ENCODE data around the gene CNOT6L. TPM values are rescaled to one million over a fixed set of nuclear protein-coding genes. Genes with fewer than 3 reads are reported as not detected.
A peak's percentile ranks its signal among the peaks of the same experiment; 100 is the strongest.

Gene CNOT6L
- polyA plus RNA-seq, 1 donor (not counting 4 experiments of a cell fraction or from before 2014, with no cell fraction given) = 12.0 TPM

DNA sequence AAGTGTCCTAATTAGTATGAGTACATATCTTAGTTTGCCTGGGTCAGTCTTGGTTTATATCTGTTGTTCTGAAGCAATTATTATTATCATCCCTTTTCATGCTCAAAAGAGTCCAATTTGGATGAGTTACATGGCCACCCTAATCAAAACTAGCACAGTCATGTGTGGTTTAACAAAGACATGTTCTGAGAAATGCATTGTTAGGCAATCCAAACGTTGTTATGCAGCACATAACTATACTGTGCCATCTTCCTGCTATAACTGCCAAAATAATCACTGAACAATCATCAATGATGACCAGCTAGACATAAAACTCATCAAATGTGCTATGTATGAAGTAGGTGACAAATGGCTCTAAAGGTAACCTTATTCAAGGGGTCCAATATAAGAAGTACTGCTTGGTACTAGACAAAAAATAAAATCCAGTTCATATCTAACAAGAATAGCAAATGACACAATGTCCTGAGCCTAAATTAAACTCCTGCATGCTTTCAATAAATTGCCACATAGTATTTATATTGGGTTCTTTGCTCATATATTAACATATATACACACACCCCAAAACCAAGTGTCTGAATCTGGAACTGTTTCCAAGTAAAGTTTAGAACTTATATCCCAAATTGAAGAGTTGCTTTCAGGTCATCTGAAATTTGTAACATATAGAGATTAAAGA is 41.9 kb downstream of the CNOT6L start:
- Histone ChIP-seq H3K4me3 (ENCODE audit: control insufficient read depth in 2 of 3, extremely low read depth in 1 of 3, insufficient read depth in 2 of 3, low read depth in 1 of 3, low read length in 3 of 3) (no peak overlapping the region), H3K4me1 (ENCODE audit: control insufficient read depth, extremely low read depth, insufficient read depth, low read length) (peaks cover 7% of the 10 kb centered on the region), H3K79me2 (ENCODE audit: control insufficient read depth, insufficient read depth, low read length) (peaks cover 37% of the 10 kb centered on the region), H3K36me3 (ENCODE audit: control insufficient read depth in 2 of 2, extremely low read depth in 1 of 2, insufficient read depth in 2 of 2, low read length in 2 of 2) (no peaks in the 10 kb centered on the region), H3K4me2 (ENCODE audit: control insufficient read depth, extremely low read depth, insufficient read depth, low read depth, low read length) (peak overlapping the region; percentile 13), H3K9me1 (ENCODE audit: control insufficient read depth, extremely low read depth, insufficient read depth, low read length) (no peaks in the 10 kb centered on the region), H4K20me1 (ENCODE audit: control insufficient read depth, extremely low read depth, insufficient read depth, low read length) (no peaks in the 10 kb centered on the region), H3K27ac (ENCODE audit: control insufficient read depth, insufficient read depth, low read length) (no peak overlapping the region), H3K27me3 (ENCODE audit: control insufficient read depth, extremely low read depth, insufficient read depth, low read length) (no peaks in the 10 kb centered on the region), H2AFZ (ENCODE audit: control insufficient read depth, low read length) (no peak overlapping the region), H3K9ac (ENCODE audit: control insufficient read depth, extremely low read depth, insufficient read depth, low read length) (no peak overlapping the region), H3K9me3 (ENCODE audit: control insufficient read depth, low read depth, low read length) (no peaks in the 10 kb centered on the region)
- DNase-seq (ENCODE audit: low read depth, low spot score) (no peak), FAIRE-seq (peak; percentile 69)
- TF ChIP-seq, protein P1, sequence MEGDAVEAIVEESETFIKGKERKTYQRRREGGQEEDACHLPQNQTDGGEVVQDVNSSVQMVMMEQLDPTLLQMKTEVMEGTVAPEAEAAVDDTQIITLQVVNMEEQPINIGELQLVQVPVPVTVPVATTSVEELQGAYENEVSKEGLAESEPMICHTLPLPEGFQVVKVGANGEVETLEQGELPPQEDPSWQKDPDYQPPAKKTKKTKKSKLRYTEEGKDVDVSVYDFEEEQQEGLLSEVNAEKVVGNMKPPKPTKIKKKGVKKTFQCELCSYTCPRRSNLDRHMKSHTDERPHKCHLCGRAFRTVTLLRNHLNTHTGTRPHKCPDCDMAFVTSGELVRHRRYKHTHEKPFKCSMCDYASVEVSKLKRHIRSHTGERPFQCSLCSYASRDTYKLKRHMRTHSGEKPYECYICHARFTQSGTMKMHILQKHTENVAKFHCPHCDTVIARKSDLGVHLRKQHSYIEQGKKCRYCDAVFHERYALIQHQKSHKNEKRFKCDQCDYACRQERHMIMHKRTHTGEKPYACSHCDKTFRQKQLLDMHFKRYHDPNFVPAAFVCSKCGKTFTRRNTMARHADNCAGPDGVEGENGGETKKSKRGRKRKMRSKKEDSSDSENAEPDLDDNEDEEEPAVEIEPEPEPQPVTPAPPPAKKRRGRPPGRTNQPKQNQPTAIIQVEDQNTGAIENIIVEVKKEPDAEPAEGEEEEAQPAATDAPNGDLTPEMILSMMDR (optimal IDR thresholded peaks at IDR 0.05 in 1 of 3, IDR thresholded peaks at IDR 0.05 in 1 of 3, conservative IDR thresholded peaks at IDR 0.05 in 1 of 3; ENCODE audit: extremely low read depth in 1 of 3, insufficient read depth in 2 of 3, low read length in 3 of 3) = no peak
- TF ChIP-seq EZH2 (IDR thresholded peaks at IDR 0.05; ENCODE audit: low read length) = no peak
- dilution Hi-C loops (cut with MboI; ENCODE audit: extremely low pct_ligation_motif_present, low sequenced_read_pairs) = no loop called here

DNA sequence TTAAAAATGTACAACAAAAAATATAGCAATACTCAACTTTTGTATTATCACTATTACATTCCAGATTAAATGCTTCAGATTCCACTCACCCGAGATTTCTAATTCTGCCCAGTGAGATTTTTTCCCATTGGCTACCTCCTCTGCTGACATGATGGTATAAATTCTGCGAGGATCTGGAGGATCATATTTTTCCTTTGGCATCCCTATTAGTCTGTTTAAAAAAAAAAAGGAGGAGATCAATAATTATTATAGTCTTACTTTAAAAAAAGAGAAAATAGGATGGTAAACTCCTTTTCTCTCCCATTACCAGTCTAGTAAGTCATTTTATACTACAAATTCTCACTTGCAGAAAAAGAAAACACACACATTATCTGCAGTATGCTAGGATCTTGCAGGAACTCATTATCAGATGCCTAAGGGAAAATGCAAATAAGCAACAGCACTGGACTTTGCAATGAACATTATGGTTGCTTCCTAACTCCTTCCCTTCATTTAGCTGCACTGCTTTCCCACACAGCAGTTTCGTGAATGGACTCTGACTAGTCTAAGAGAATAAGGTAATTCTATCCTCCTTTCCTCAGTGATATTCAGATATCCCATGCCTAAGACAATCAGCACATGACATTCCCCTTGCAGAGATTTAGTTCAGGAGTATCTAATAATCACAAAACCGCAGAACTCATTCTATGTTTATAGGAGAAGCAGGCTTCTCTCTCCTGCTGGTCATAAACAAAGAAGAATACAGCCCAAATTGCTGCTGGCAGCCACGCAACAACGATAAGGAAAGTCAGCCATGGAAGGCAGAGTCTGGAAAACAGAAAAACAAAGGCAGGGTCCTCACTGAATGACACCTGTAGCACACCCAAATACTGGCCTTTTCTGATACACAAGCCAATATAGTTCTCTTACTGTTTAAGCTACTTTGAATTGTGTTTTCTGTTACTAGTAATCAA is 42.7 kb downstream of the CNOT6L start:
- no peaks in the 10 kb centered on the region for H3K36me3 ChIP-seq (ENCODE audit: control insufficient read depth in 2 of 2, extremely low read depth in 1 of 2, insufficient read depth in 2 of 2, low read length in 2 of 2)
- peak overlapping the region; percentile 13 for H3K4me2 ChIP-seq (ENCODE audit: control insufficient read depth, extremely low read depth, insufficient read depth, low read depth, low read length)
- DNase-seq (ENCODE audit: low read depth, low spot score) (no peak), FAIRE-seq (peak; percentile 56)
- no peak overlapping the region for H3K27ac ChIP-seq (ENCODE audit: control insufficient read depth, insufficient read depth, low read length)
- peaks cover 30% of the 10 kb centered on the region for H3K79me2 ChIP-seq (ENCODE audit: control insufficient read depth, insufficient read depth, low read length)
- peaks cover 7% of the 10 kb centered on the region for H3K4me1 ChIP-seq (ENCODE audit: control insufficient read depth, extremely low read depth, insufficient read depth, low read length)
- no peak overlapping the region for H2AFZ ChIP-seq (ENCODE audit: control insufficient read depth, low read length)
- H3K4me3 ChIP-seq (ENCODE audit: control insufficient read depth in 2 of 3, extremely low read depth in 1 of 3, insufficient read depth in 2 of 3, low read depth in 1 of 3, low read length in 3 of 3) = no peak overlapping the region
- H3K27me3 ChIP-seq (ENCODE audit: control insufficient read depth, extremely low read depth, insufficient read depth, low read length) = no peaks in the 10 kb centered on the region
- dilution Hi-C loops (cut with MboI; ENCODE audit: extremely low pct_ligation_motif_present, low sequenced_read_pairs) = no loop called here
- no peak overlapping the region for H3K9ac ChIP-seq (ENCODE audit: control insufficient read depth, extremely low read depth, insufficient read depth, low read length)
- H3K9me1 ChIP-seq (ENCODE audit: control insufficient read depth, extremely low read depth, insufficient read depth, low read length) = no peaks in the 10 kb centered on the region
- H4K20me1 ChIP-seq (ENCODE audit: control insufficient read depth, extremely low read depth, insufficient read depth, low read length) = no peaks in the 10 kb centered on the region
- TF ChIP-seq EZH2 (IDR thresholded peaks at IDR 0.05; ENCODE audit: low read length) = no peak
- TF ChIP-seq, protein P1 (optimal IDR thresholded peaks at IDR 0.05 in 1 of 3, IDR thresholded peaks at IDR 0.05 in 1 of 3, conservative IDR thresholded peaks at IDR 0.05 in 1 of 3; ENCODE audit: extremely low read depth in 1 of 3, insufficient read depth in 2 of 3, low read length in 3 of 3) = no peak
- no peaks in the 10 kb centered on the region for H3K9me3 ChIP-seq (ENCODE audit: control insufficient read depth, low read depth, low read length)

All from keratinocyte (primary cell).